ENCODE data around the gene SPARC.
A peak's percentile ranks its signal among the peaks of the same experiment; 100 is the strongest.

Gene SPARC

GRCh38 chr5:151633892-151634291 lies 52.8 kb downstream of the SPARC start:
- peak; percentile 52 for ATAC-seq (ENCODE audit: low read depth)

GRCh38 chr5:151632941-151633340 lies 53.8 kb downstream of the SPARC start:
- DNase-seq (ENCODE audit: low spot score) (no peak), ATAC-seq (ENCODE audit: low read depth) (peak; percentile 4; the same call in 1 of the 3 replicates)

More at GRCh38 chr5:151633892-151634291, 52.8 kb downstream of the SPARC start:
- Histone ChIP-seq H3K36me3 (ENCODE audit: low read depth) (no peaks in the 10 kb centered on the region), H3K27ac (ENCODE audit: poor library complexity, severe bottlenecking) (no peak overlapping the region), H3K27me3 (ENCODE audit: insufficient read depth, poor library complexity, severe bottlenecking) (no peaks in the 10 kb centered on the region), H3K9me3 (ENCODE audit: severe bottlenecking) (no peaks in the 10 kb centered on the region), H3K4me3 (ENCODE audit: severe bottlenecking) (no peak overlapping the region), H3K4me1 (ENCODE audit: insufficient read depth, poor library complexity, severe bottlenecking) (peaks cover 15% of the 10 kb centered on the region)
- DNase-seq (ENCODE audit: low spot score), result no peak
- no peak for TF ChIP-seq CTCF (IDR thresholded peaks at IDR 0.05; ENCODE audit: poor library complexity, severe bottlenecking)

GRCh38 chr5:151632524-151632923 lies 54.2 kb downstream of the SPARC start:
- ATAC-seq (ENCODE audit: low read depth) (peak; percentile 13; the same call in 1 of the 3 replicates), DNase-seq (ENCODE audit: low spot score) (no peak)
- H3K4me1 ChIP-seq (ENCODE audit: insufficient read depth, poor library complexity, severe bottlenecking), result peaks cover 24% of the 10 kb centered on the region
- no peak overlapping the region for H3K4me3 ChIP-seq (ENCODE audit: severe bottlenecking)
- no peaks in the 10 kb centered on the region for H3K9me3 ChIP-seq (ENCODE audit: severe bottlenecking)
- H3K36me3 ChIP-seq (ENCODE audit: low read depth), result no peaks in the 10 kb centered on the region
- H3K27ac ChIP-seq (ENCODE audit: poor library complexity, severe bottlenecking), result no peak overlapping the region
- H3K27me3 ChIP-seq (ENCODE audit: insufficient read depth, poor library complexity, severe bottlenecking), result no peaks in the 10 kb centered on the region
- no peak for TF ChIP-seq CTCF (IDR thresholded peaks at IDR 0.05; ENCODE audit: poor library complexity, severe bottlenecking)

More at GRCh38 chr5:151632941-151633340, 53.8 kb downstream of the SPARC start:
- H3K27ac ChIP-seq (ENCODE audit: poor library complexity, severe bottlenecking), result no peak overlapping the region
- H3K36me3 ChIP-seq (ENCODE audit: low read depth), result no peaks in the 10 kb centered on the region
- H3K9me3 ChIP-seq (ENCODE audit: severe bottlenecking), result no peaks in the 10 kb centered on the region
- no peak for TF ChIP-seq CTCF (IDR thresholded peaks at IDR 0.05; ENCODE audit: poor library complexity, severe bottlenecking)
- H3K27me3 ChIP-seq (ENCODE audit: insufficient read depth, poor library complexity, severe bottlenecking), result no peaks in the 10 kb centered on the region
- H3K4me3 ChIP-seq (ENCODE audit: severe bottlenecking), result no peak overlapping the region
- H3K4me1 ChIP-seq (ENCODE audit: insufficient read depth, poor library complexity, severe bottlenecking), result peaks cover 22% of the 10 kb centered on the region

- peaks cover 25% of the 10 kb centered on the region for H3K4me1 ChIP-seq (ENCODE audit: insufficient read depth, poor library complexity, severe bottlenecking)
- DNase-seq (ENCODE audit: low spot score) (no peak), ATAC-seq (ENCODE audit: low read depth) (no peak)
- no peak overlapping the region for H3K4me3 ChIP-seq (ENCODE audit: severe bottlenecking)
- no peaks in the 10 kb centered on the region for H3K9me3 ChIP-seq (ENCODE audit: severe bottlenecking)
- no peak overlapping the region for H3K27ac ChIP-seq (ENCODE audit: poor library complexity, severe bottlenecking)
- no peaks in the 10 kb centered on the region for H3K36me3 ChIP-seq (ENCODE audit: low read depth)
- TF ChIP-seq CTCF (IDR thresholded peaks at IDR 0.05; ENCODE audit: poor library complexity, severe bottlenecking), result no peak
- no peaks in the 10 kb centered on the region for H3K27me3 ChIP-seq (ENCODE audit: insufficient read depth, poor library complexity, severe bottlenecking)
Observed at GRCh38 chr5:151631941-151632340, 54.8 kb downstream of the SPARC start.

GRCh38 chr5:151630088-151630487 lies 56.6 kb downstream of the SPARC start:
- H3K27me3 ChIP-seq (ENCODE audit: insufficient read depth, poor library complexity, severe bottlenecking), result no peaks in the 10 kb centered on the region
- H3K9me3 ChIP-seq (ENCODE audit: severe bottlenecking), result no peaks in the 10 kb centered on the region
- H3K4me3 ChIP-seq (ENCODE audit: severe bottlenecking), result no peak overlapping the region
- DNase-seq (ENCODE audit: low spot score) (no peak), ATAC-seq (ENCODE audit: low read depth) (no peak)
- H3K4me1 ChIP-seq (ENCODE audit: insufficient read depth, poor library complexity, severe bottlenecking), result peaks cover 25% of the 10 kb centered on the region
- no peak for TF ChIP-seq CTCF (IDR thresholded peaks at IDR 0.05; ENCODE audit: poor library complexity, severe bottlenecking)
- no peak overlapping the region for H3K27ac ChIP-seq (ENCODE audit: poor library complexity, severe bottlenecking)
- H3K36me3 ChIP-seq (ENCODE audit: low read depth), result no peaks in the 10 kb centered on the region

All from RWPE2 (cell line).